Hepatocyte (in vitro differentiated cells): Measurements from ENCODE around the gene POLD4.

Source experiments
- EZH2 ChIP-seq: fragments of 200-600 bp; sonication (generic); IDR thresholded peaks from 2 replicates; pipeline ENCODE4 v1.6.1; 2016; ENCODE audit warnings: antibody characterized with exemption, mild to moderate bottlenecking, borderline replicate concordance
- TF ChIP-seq, protein P1 (sequence below): fragments of 200-600 bp; sonication (generic); IDR thresholded peaks from 2 replicates; pipeline ENCODE4 v1.5.1; 2016; ENCODE audit warnings: antibody characterized with exemption, mild to moderate bottlenecking; ENCODE audit not compliant: poor library complexity

DNA sequence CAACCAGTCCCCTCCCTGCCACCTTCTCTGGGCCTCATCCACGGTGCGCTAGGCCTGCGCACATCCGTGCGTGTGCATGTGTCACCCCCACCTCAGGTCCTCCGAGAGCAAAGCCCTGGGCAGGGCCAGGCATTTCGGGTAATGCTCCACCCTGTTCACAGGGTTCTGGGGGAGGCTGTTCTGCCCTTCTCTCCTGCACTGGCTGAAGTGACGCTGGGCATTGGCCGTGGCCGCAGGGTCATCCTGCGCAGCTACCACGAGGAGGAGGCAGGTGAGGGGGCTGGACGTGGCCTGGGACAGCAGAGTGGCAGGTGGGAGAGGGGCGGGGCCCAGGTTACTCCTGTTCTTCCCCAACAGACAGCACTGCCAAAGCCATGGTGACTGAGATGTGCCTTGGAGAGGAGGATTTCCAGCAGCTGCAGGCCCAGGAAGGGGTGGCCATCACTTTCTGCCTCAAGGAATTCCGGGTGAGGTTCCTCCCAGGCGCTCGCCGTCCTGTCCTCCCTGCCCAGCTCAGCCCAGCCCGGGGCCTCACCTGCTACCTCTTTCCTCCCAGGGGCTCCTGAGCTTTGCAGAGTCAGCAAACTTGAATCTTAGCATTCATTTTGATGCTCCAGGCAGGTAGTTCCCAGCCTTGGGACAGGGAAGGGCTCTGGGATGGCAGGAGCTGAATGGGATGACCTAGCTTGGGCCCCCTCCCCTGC lies 42.4 kb upstream of the POLD4 start:
- TF ChIP-seq, protein P1, sequence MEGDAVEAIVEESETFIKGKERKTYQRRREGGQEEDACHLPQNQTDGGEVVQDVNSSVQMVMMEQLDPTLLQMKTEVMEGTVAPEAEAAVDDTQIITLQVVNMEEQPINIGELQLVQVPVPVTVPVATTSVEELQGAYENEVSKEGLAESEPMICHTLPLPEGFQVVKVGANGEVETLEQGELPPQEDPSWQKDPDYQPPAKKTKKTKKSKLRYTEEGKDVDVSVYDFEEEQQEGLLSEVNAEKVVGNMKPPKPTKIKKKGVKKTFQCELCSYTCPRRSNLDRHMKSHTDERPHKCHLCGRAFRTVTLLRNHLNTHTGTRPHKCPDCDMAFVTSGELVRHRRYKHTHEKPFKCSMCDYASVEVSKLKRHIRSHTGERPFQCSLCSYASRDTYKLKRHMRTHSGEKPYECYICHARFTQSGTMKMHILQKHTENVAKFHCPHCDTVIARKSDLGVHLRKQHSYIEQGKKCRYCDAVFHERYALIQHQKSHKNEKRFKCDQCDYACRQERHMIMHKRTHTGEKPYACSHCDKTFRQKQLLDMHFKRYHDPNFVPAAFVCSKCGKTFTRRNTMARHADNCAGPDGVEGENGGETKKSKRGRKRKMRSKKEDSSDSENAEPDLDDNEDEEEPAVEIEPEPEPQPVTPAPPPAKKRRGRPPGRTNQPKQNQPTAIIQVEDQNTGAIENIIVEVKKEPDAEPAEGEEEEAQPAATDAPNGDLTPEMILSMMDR: no peak
- TF ChIP-seq EZH2: no peak
